Dendritic cell treated with granulocyte-macrophage colony-stimulating factor and Interleukin-4, amounts not matched to agents 40 ng/mL and 50 ng/mL, for 4 days (primary cell): Measurements from ENCODE around the gene ATP2B2.

Source experiments
- H3K27ac Mint-ChIP-seq: one replicate; pipeline ENCODE4 v1.8.0; 2022; ENCODE audit warnings: mild to moderate bottlenecking, mixed read lengths
- H3K27me3 Mint-ChIP-seq: one replicate; pipeline ENCODE4 v1.8.0; 2022; ENCODE audit warnings: mild to moderate bottlenecking, mixed read lengths
- H3K36me3 Mint-ChIP-seq: one replicate; pipeline ENCODE4 v1.8.0; 2022; ENCODE audit warnings: low read depth, mixed read lengths
- H3K4me1 Mint-ChIP-seq: one replicate; pipeline ENCODE4 v1.8.0; 2022; ENCODE audit warnings: low read depth, mixed read lengths
- H3K4me3 Mint-ChIP-seq: one replicate; pipeline ENCODE4 v1.8.0; 2022; ENCODE audit warnings: mild to moderate bottlenecking, moderate library complexity, mixed read lengths
- H3K9me3 Mint-ChIP-seq: one replicate; pipeline ENCODE4 v1.8.0; 2022; ENCODE audit warnings: mixed read lengths
- intact Hi-C: fragments of 100-400 bp; cut with micrococcal nuclease; formaldehyde crosslinking; loops from one replicate; pipeline ENCODE4 v1.15.0; 2022

Gene ATP2B2

GRCh38 chr3:10335190-10335738 is 170.1 kb downstream of the ATP2B2 start:
- no peaks in the 10 kb centered on the region for H3K36me3 Mint-ChIP-seq
- H3K4me1 Mint-ChIP-seq, result no peaks in the 10 kb centered on the region
- H3K9me3 Mint-ChIP-seq, result no peaks in the 10 kb centered on the region
- intact Hi-C loops, result no loop called here
- no peak overlapping the region for H3K4me3 Mint-ChIP-seq
- peaks cover 9% of the 10 kb centered on the region for H3K27me3 Mint-ChIP-seq
- no peak overlapping the region for H3K27ac Mint-ChIP-seq

DNA sequence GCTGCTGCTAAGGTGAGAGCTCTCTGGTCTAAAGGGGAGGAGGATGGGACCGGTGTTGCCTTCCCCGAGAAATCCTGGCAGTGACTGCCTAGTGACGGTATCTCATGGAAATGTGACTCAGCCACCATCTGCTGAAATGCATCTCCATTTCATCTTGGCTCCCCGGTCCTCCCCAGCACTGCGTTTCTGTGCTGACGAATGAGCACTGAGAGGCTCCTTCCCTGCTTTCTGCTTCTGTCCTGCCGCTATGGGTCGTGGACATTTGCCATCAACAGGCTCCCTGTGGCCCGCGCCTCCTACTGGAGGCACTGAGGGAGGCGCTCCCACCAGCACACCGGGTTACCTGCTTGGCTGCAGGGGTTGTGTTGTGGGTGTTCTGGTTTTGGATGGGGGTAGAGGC is 170.9 kb downstream of the ATP2B2 start:
- no peaks in the 10 kb centered on the region for H3K36me3 Mint-ChIP-seq
- H3K9me3 Mint-ChIP-seq, result no peaks in the 10 kb centered on the region
- no peak overlapping the region for H3K4me3 Mint-ChIP-seq
- intact Hi-C loops, result no loop called here
- no peak overlapping the region for H3K27ac Mint-ChIP-seq
- H3K4me1 Mint-ChIP-seq, result no peaks in the 10 kb centered on the region
- peaks cover 13% of the 10 kb centered on the region for H3K27me3 Mint-ChIP-seq

DNA sequence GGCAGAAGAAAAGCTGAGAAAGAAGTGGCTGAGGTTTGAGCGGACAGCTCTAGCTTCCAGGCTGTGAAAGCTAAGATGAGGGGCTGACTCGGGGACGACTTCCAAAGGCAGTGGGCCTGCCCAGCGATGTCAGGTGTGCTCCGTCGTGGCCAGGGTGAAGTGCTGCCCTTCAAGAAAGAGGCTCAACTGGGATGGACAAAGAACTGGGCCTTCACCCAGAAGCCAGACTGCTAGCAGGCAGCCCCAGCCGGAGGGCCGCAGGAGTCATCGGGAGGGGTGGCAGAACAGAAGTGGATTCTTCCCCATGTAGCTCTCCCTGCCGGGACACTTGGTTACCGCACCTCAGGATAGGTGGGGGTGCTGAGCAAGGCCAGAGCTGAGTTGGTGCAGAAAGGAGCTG is 171.3 kb downstream of the ATP2B2 start:
- Mint-ChIP-seq H3K27me3 (peaks cover 18% of the 10 kb centered on the region), H3K4me3 (no peak overlapping the region), H3K36me3 (no peaks in the 10 kb centered on the region), H3K9me3 (no peaks in the 10 kb centered on the region), H3K27ac (no peak overlapping the region), H3K4me1 (no peaks in the 10 kb centered on the region)
- intact Hi-C loops, result no loop called here

GRCh38 chr3:10333349-10333650 is 172.1 kb downstream of the ATP2B2 start:
- Mint-ChIP-seq H3K4me3 (no peak overlapping the region), H3K36me3 (no peaks in the 10 kb centered on the region), H3K27ac (no peak overlapping the region), H3K4me1 (no peaks in the 10 kb centered on the region), H3K9me3 (no peaks in the 10 kb centered on the region), H3K27me3 (peaks cover 25% of the 10 kb centered on the region)
- intact Hi-C loops, result no loop called here

GRCh38 chr3:10332481-10333348 is 172.7 kb downstream of the ATP2B2 start:
- no peak overlapping the region for H3K4me3 Mint-ChIP-seq
- H3K27me3 Mint-ChIP-seq, result peaks cover 25% of the 10 kb centered on the region
- H3K27ac Mint-ChIP-seq, result no peak overlapping the region
- H3K36me3 Mint-ChIP-seq, result no peaks in the 10 kb centered on the region
- H3K4me1 Mint-ChIP-seq, result no peaks in the 10 kb centered on the region
- intact Hi-C loops, result no loop called here
- H3K9me3 Mint-ChIP-seq, result no peaks in the 10 kb centered on the region

- Mint-ChIP-seq H3K27ac (no peak overlapping the region), H3K4me1 (no peaks in the 10 kb centered on the region), H3K9me3 (no peaks in the 10 kb centered on the region), H3K27me3 (peaks cover 33% of the 10 kb centered on the region), H3K36me3 (no peaks in the 10 kb centered on the region), H3K4me3 (no peak overlapping the region)
- intact Hi-C loops, result no loop called here
Observed at GRCh38 chr3:10331320-10331719, 174.1 kb downstream of the ATP2B2 start.

GRCh38 chr3:10330319-10330718 is 175.1 kb downstream of the ATP2B2 start:
- Mint-ChIP-seq H3K36me3 (no peaks in the 10 kb centered on the region), H3K4me1 (no peaks in the 10 kb centered on the region), H3K9me3 (no peaks in the 10 kb centered on the region), H3K27ac (no peak overlapping the region), H3K27me3 (peaks cover 39% of the 10 kb centered on the region), H3K4me3 (no peak overlapping the region)
- intact Hi-C loops, result no loop called here

GRCh38 chr3:10329495-10330015 is 175.8 kb downstream of the ATP2B2 start:
- Mint-ChIP-seq H3K4me3 (no peak overlapping the region), H3K9me3 (no peaks in the 10 kb centered on the region), H3K27ac (no peak overlapping the region), H3K27me3 (peaks cover 41% of the 10 kb centered on the region), H3K4me1 (no peaks in the 10 kb centered on the region), H3K36me3 (no peaks in the 10 kb centered on the region)
- intact Hi-C loops, result no loop called here

DNA sequence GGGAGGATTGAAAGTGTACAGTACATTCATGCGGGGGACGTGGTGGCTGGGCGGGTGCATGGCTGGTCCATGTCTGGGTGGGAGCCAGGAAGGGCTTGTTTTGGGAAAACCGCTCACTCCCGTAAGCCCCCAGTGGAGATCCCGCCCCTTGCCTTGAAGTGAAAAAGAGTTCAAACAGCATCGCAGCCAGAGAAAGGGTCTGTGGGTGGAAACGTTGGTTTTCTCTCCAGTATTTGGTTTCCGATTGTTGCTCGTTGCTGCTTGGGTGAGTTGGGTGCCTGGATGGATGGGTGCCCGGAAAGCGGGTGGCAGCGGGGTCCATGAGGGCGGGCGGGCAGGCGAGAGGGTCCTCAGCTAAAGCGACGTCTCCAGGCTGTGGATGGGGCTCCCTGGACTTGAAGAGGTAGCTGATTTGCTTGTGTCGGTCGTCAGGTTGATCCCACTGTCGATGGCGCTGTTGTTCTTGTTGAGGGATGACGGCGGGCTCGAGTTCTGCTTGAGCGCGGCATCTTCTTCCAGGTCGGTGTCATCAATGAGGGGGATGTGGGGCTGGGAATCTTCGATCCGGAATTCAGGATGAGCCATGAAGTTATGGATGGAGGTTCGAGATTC is 176.8 kb downstream of the ATP2B2 start:
- intact Hi-C loops, result no loop called here
- H3K27me3 Mint-ChIP-seq, result peaks cover 43% of the 10 kb centered on the region

GRCh38 chr3:10327592-10327991 is 177.8 kb downstream of the ATP2B2 start:
- intact Hi-C loops, result no loop called here
- Mint-ChIP-seq H3K27ac (no peak overlapping the region), H3K4me3 (no peak overlapping the region)

More for the DNA sequence above, 176.8 kb downstream of the ATP2B2 start:
- no peak overlapping the region for H3K27ac Mint-ChIP-seq
- H3K4me1 Mint-ChIP-seq, result no peaks in the 10 kb centered on the region
- H3K4me3 Mint-ChIP-seq, result no peak overlapping the region
- no peaks in the 10 kb centered on the region for H3K36me3 Mint-ChIP-seq
- H3K9me3 Mint-ChIP-seq, result no peaks in the 10 kb centered on the region

GRCh38 chr3:10322352-10322710 is 183.1 kb downstream of the ATP2B2 start:
- H3K27ac Mint-ChIP-seq, result no peak overlapping the region
- H3K9me3 Mint-ChIP-seq, result no peaks in the 10 kb centered on the region
- H3K27me3 Mint-ChIP-seq, result peaks cover 16% of the 10 kb centered on the region
- no peak overlapping the region for H3K4me3 Mint-ChIP-seq
- peaks cover 22% of the 10 kb centered on the region for H3K4me1 Mint-ChIP-seq
- H3K36me3 Mint-ChIP-seq, result peaks cover 29% of the 10 kb centered on the region
- intact Hi-C loops, result no loop called here

More at GRCh38 chr3:10327592-10327991, 177.8 kb downstream of the ATP2B2 start:
- no peaks in the 10 kb centered on the region for H3K4me1 Mint-ChIP-seq
- H3K9me3 Mint-ChIP-seq, result no peaks in the 10 kb centered on the region
- no peaks in the 10 kb centered on the region for H3K36me3 Mint-ChIP-seq
- H3K27me3 Mint-ChIP-seq, result peaks cover 43% of the 10 kb centered on the region

- Mint-ChIP-seq H3K4me3 (no peak overlapping the region), H3K27ac (peak overlapping the region; percentile 92), H3K9me3 (no peaks in the 10 kb centered on the region), H3K4me1 (peaks cover 22% of the 10 kb centered on the region), H3K36me3 (peaks cover 34% of the 10 kb centered on the region), H3K27me3 (peaks cover 15% of the 10 kb centered on the region)
- intact Hi-C loops, result no loop called here
Observed at GRCh38 chr3:10321630-10322351, 183.6 kb downstream of the ATP2B2 start.

GRCh38 chr3:10320320-10320677 is 185.1 kb downstream of the ATP2B2 start:
- intact Hi-C loops, result no loop called here
- Mint-ChIP-seq H3K36me3 (peaks cover 48% of the 10 kb centered on the region), H3K9me3 (no peaks in the 10 kb centered on the region), H3K4me3 (peak overlapping the region; percentile 86), H3K4me1 (peaks cover 22% of the 10 kb centered on the region), H3K27me3 (peaks cover 5% of the 10 kb centered on the region), H3K27ac (peak overlapping the region; percentile 92)

DNA sequence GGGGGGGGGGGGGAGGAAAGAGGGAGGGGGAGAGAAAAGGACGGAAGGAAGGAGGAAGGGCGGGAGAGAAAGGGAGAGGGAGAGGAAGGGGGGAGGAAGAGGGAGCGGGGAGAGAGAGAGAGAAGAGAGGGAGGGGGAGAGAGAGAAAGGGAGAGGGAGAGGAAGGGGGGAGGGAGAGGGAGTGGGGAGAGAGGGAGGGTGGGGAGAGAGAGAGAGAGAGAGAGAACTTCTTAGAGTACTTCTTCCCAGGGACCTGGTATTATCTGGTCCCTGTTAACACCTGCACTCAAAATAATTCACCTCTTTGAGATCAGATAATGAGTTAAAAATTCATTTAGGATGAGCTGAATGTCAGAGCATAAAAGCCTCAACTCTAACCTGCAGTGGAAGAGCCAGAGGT is 185.6 kb downstream of the ATP2B2 start:
- intact Hi-C loops, result no loop called here
- Mint-ChIP-seq H3K27ac (peak overlapping the region; percentile 92), H3K36me3 (peaks cover 53% of the 10 kb centered on the region), H3K9me3 (no peaks in the 10 kb centered on the region), H3K4me1 (peaks cover 22% of the 10 kb centered on the region), H3K27me3 (peaks cover 3% of the 10 kb centered on the region), H3K4me3 (peak overlapping the region; percentile 86)
